Thyroid gland (tissue), 4 donors: Measurements from ENCODE around the gene APP. TPM values are rescaled to one million over a fixed set of nuclear protein-coding genes. Genes with fewer than 3 reads are reported as not detected.

Experiments used
- DNase-seq, 2 donors: peaks; one replicate each; pipeline ENCODE4 v3.0.0-alpha.2; 2019
- H3K27ac ChIP-seq, 3 donors: fragments of 200-600 bp; sonication (generic); 1 replicate in 2 of 3; 2 replicates in 1 of 3; pipeline ENCODE4 v1.5.1; 2016 to 2019; ENCODE audit warnings: mild to moderate bottlenecking in 1 of 3, moderate library complexity in 1 of 3
- H3K27me3 ChIP-seq: fragments of 200-600 bp; sonication (generic); one replicate; pipeline ENCODE4 v1.5.1; 2019
- H3K36me3 ChIP-seq, 2 donors: fragments of 200-600 bp; sonication (generic); one replicate each; pipeline ENCODE4 v1.5.1; 2016 to 2019
- H3K4me1 ChIP-seq, 2 donors: fragments of 200-600 bp; sonication (generic); one replicate each; pipeline ENCODE4 v1.5.1; 2017 to 2019
- H3K4me3 ChIP-seq, 3 donors: fragments of 200-600 bp; sonication (generic); replicated peaks in 1 of 3; 1 replicate in 2 of 3; 2 replicates in 1 of 3; pipeline ENCODE4 v1.5.1; 2016; ENCODE audit warnings: mild to moderate bottlenecking in 1 of 3
- H3K9me3 ChIP-seq: fragments of 200-600 bp; sonication (generic); one replicate; pipeline ENCODE4 v1.5.1; 2017
- CTCF ChIP-seq, 6 experiments: fragments of 200-600 bp in 3 of 6; fragments of 450-650 bp in 3 of 6; sonication (generic) in 3 of 6; IDR thresholded peaks; one replicate each; pipeline ENCODE4 v1.5.1; 2016 to 2019; ENCODE audit warnings: antibody characterized with exemption in 6 of 6, mild to moderate bottlenecking in 2 of 6, inconsistent platforms in 1 of 6, moderate library complexity in 1 of 6
- POLR2A ChIP-seq, 2 donors: fragments of 450-650 bp; IDR thresholded peaks; one replicate each; pipeline ENCODE4 v1.6.1; 2017; ENCODE audit warnings: antibody characterized with exemption in 2 of 2, mild to moderate bottlenecking in 2 of 2, moderate library complexity in 1 of 2
- WGBS, 2 donors: methylation state at CpG; one replicate each; pipeline ENCODE4 v1.1.5; 2017; 5-methylcytosine and 5-hydroxymethylcytosine counted together
- intact Hi-C: fragments of 100-400 bp; cut with DNase I; formaldehyde crosslinking; loops from one replicate; pipeline ENCODE4 v1.15.1; 2023
- total RNA-seq, 4 donors: library from RNA; depleted of rRNA; stranded (reverse); fragments of >200 nt; gene quantifications; one replicate each; pipeline ENCODE4 v1.2.3, GENCODE V29; 2016

The APP gene
- total RNA-seq, 4 donors from 2014 or later: 513 to 716 (median 676) TPM

DNA sequence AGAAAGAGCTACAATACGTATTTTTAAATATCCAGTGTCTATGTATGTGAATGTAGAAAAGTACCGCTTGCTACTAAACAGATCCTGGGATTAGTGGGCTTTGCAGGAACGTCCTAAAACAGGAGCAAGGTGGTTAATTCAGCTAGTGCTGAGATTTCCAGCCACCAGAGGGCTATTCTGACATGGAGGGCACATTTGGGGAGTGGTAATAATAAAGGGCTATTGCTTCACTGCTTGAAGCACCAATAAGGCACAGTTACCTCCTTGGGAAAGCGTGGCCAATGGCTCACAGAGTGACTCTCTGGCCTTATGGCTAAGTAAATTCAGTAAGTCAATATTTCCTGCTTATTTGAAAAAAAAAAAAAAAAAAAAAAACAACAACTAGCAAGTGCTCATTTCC is 283.4 kb downstream of the APP start:
- Histone ChIP-seq H3K27ac (no peak overlapping the region), H3K4me3 (no peak overlapping the region), H3K27me3 (no peaks in the 10 kb centered on the region), H3K9me3 (no peaks in the 10 kb centered on the region), H3K4me1 (peaks cover 0 to 5% of the 10 kb centered on the region in 2 donors), H3K36me3 (peaks cover 4 to 7% of the 10 kb centered on the region in 2 donors)
- TF ChIP-seq CTCF (IDR thresholded peaks at IDR 0.05): no peak
- TF ChIP-seq POLR2A (IDR thresholded peaks at IDR 0.05): no peak
- DNase-seq: no peak
- intact Hi-C loops: loop anchor here (10.0 kb wide), 1 partner anchor 828 kb away; no protein-coding TSS in a partner anchor
- 93 to 96% methylated on average over 4 of the region's 4 CpGs for WGBS, 2 donors

- WGBS, 2 donors: 82% methylated on average over 7 of the region's 7 CpGs
- no peak for TF ChIP-seq CTCF (IDR thresholded peaks at IDR 0.05)
- no peak for TF ChIP-seq POLR2A (IDR thresholded peaks at IDR 0.05)
- Histone ChIP-seq H3K27ac (peak overlapping the region in 1 of 3 donors; percentile 50), H3K36me3 (peaks cover 3 to 9% of the 10 kb centered on the region in 2 donors), H3K4me1 (peaks cover 0 to 5% of the 10 kb centered on the region in 2 donors), H3K27me3 (no peaks in the 10 kb centered on the region), H3K9me3 (no peaks in the 10 kb centered on the region), H3K4me3 (no peak overlapping the region)
- intact Hi-C loops: loop anchor here (10.0 kb wide), 1 partner anchor 829 kb away; no protein-coding TSS in a partner anchor
- DNase-seq: no peak
These were observed 284.7 kb downstream of the APP start for GRCh38 chr21:25885880-25886279.

- Histone ChIP-seq H3K27ac (peak overlapping the region in 1 of 3 donors; percentile 50), H3K4me3 (no peak overlapping the region), H3K4me1 (peaks cover 0 to 5% of the 10 kb centered on the region in 2 donors), H3K27me3 (no peaks in the 10 kb centered on the region), H3K36me3 (peaks cover 4 to 11% of the 10 kb centered on the region in 2 donors), H3K9me3 (no peaks in the 10 kb centered on the region)
- 77 to 83% methylated on average over 4 of the region's 4 CpGs for whole genome bisulfite sequencing, 2 donors
- DNase-seq: no peak
- intact Hi-C loops: loop anchor here (10.0 kb wide), 1 partner anchor 829 kb away; no protein-coding TSS in a partner anchor
- no peak for TF ChIP-seq POLR2A (IDR thresholded peaks at IDR 0.05)
- TF ChIP-seq CTCF (IDR thresholded peaks at IDR 0.05): no peak
These were observed 285.2 kb downstream of the APP start for GRCh38 chr21:25885405-25885804.

GRCh38 chr21:25884311-25884710 is 286.3 kb downstream of the APP start:
- H3K4me3 ChIP-seq: no peak overlapping the region
- no peak for DNase-seq
- intact Hi-C loops: loop anchor here (10.0 kb wide), 1 partner anchor 830 kb away; no protein-coding TSS in a partner anchor
- 98% methylated on average over 2 of the region's 2 CpGs for WGBS, 2 donors
- TF ChIP-seq CTCF (IDR thresholded peaks at IDR 0.05) (no peak), POLR2A (IDR thresholded peaks at IDR 0.05) (no peak)
- no peaks in the 10 kb centered on the region for H3K27me3 ChIP-seq
- H3K27ac ChIP-seq: no peak overlapping the region
- peaks cover 5 to 8% of the 10 kb centered on the region in 2 donors for H3K36me3 ChIP-seq
- H3K4me1 ChIP-seq: peaks cover 0 to 5% of the 10 kb centered on the region in 2 donors
- H3K9me3 ChIP-seq: no peaks in the 10 kb centered on the region

DNA sequence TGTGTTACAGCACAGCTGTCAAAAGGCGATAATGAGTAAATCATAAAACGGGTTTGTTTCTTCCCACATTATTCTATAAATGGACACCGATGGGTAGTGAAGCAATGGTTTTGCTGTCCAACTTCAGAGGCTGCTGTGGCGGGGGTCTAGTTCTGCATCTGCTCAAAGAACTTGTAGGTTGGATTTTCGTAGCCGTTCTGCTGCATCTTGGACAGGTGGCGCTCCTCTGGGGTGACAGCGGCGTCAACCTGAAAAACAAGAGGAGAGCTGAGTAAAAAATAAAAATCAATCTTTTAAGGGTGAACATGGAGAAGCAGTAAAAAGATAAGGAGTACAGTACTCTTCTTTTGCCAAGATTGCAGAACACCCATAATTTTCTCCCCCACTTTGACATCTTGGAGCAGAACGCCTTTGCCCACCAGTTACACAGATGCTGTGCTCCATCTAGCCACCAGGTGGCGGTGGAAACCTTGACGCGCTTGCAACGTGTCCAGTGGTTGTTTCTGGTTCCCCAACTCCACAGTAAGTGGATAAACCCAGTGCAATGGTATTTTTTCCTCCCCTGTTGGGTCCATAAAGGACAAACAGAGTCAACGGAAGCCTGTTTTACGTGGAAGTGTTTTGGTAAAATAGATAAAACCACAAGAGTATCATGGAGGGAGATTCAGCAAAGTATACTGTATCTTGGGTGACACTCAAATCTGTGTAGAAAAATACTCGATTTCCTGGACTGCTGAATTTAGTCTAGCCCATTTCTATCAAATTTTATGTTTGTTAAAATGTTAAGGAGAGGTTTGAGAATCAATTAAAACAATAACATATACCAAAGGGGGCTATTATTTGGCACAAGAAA is 288.8 kb downstream of the APP start:
- no peak overlapping the region for H3K4me3 ChIP-seq
- peak; percentile 80 to 94 (median 83) for TF ChIP-seq CTCF (IDR thresholded peaks at IDR 0.05)
- TF ChIP-seq POLR2A (IDR thresholded peaks at IDR 0.05): no peak
- peak; percentile 56 to 65 for DNase-seq
- no peaks in the 10 kb centered on the region for H3K27me3 ChIP-seq
- H3K4me1 ChIP-seq: peaks cover 0 to 5% of the 10 kb centered on the region in 2 donors
- no peaks in the 10 kb centered on the region for H3K9me3 ChIP-seq
- H3K36me3 ChIP-seq: peaks cover 5 to 7% of the 10 kb centered on the region in 2 donors
- H3K27ac ChIP-seq: no peak overlapping the region
- WGBS, 2 donors: 67 to 69% methylated on average over 16 to 17 of the region's 17 CpGs
- intact Hi-C loops: loop anchor here (2.0 to 10.0 kb wide), 2 partner anchors 289 to 833 kb away; partner anchors contain the start of gene APP
